H1 (cell line): ENCODE results near the gene MEIOSIN. TPM values are rescaled to one million over a fixed set of nuclear protein-coding genes. Genes with fewer than 3 reads are reported as not detected.
A peak's percentile ranks its signal among the peaks of the same experiment; 100 is the strongest.

Source experiments
- CTCF ChIA-PET: fragments of 300-600 bp; sonication (Branson Sonifier 250); formaldehyde crosslinking; loops from one replicate; lab custom pipeline; 2021; ENCODE audit not compliant: partially characterized antibody; lab: Charles Lee
- POLR2A ChIA-PET: fragments of 300-600 bp; sonication (Branson Sonifier 250); formaldehyde crosslinking; loops from one replicate; lab custom pipeline; 2021; ENCODE audit warnings: inconsistent platforms; ENCODE audit not compliant: partially characterized antibody; lab: Charles Lee
- DNase-seq, 2 experiments: peaks; one replicate each; pipeline versions ENCODE4 v3.0.0 to v3.0.0-alpha.2; 2010 to 2022; ENCODE audit warnings: low spot score in 2 of 2, low read depth in 1 of 2, mixed read lengths in 1 of 2
- FAIRE-seq: peaks from 2 replicates; lab custom pipeline; 2011; peaks lifted over from hg19 to GRCh38; lab: Jason Lieb, UNC
- H2AFZ ChIP-seq: 2 replicates; pipeline ENCODE4 v1.8.1; 2012; ENCODE audit warnings: low read length, inconsistent platforms
- H2AK5ac ChIP-seq: 2 replicates; pipeline ENCODE4 v1.6.1; 2013; ENCODE audit warnings: low read depth, low read length
- H2BK120ac ChIP-seq: replicated peaks from 2 replicates; pipeline ENCODE3; 2013; ENCODE audit warnings: low read depth, low read length, inconsistent platforms
- H2BK12ac ChIP-seq: 2 replicates; pipeline ENCODE4 v1.6.1; 2013; ENCODE audit warnings: low read depth, low read length
- H2BK15ac ChIP-seq: 2 replicates; pipeline ENCODE4 v1.6.1; 2013; ENCODE audit warnings: low read length
- H2BK20ac ChIP-seq: 2 replicates; pipeline ENCODE4 v1.6.1; 2013; ENCODE audit warnings: low read length
- H2BK5ac ChIP-seq: 2 replicates; pipeline ENCODE4 v1.6.1; 2013; ENCODE audit warnings: low read depth, low read length
- H3K14ac ChIP-seq: 2 replicates; pipeline ENCODE4 v1.6.1; 2013; ENCODE audit warnings: inconsistent platforms; ENCODE audit not compliant: insufficient read length
- H3K18ac ChIP-seq: 2 replicates; pipeline ENCODE4 v1.6.1; 2013; ENCODE audit warnings: low read length; ENCODE audit errors: extremely low read depth
- H3K23ac ChIP-seq: 2 replicates; pipeline ENCODE4 v1.6.1; 2013; ENCODE audit warnings: inconsistent platforms; ENCODE audit not compliant: insufficient read length
- H3K23me2 ChIP-seq: 2 replicates; pipeline ENCODE4 v1.6.1; 2013; ENCODE audit warnings: low read depth, low read length
- H3K27ac ChIP-seq: 2 replicates; pipeline ENCODE4 v1.6.1; 2011; ENCODE audit warnings: low read depth, low read length, inconsistent platforms
- H3K27me3 ChIP-seq, 4 experiments: replicated peaks in 1 of 4; 1 replicate in 1 of 4; 2 replicates in 3 of 4; pipeline versions ENCODE4 v1.6.1 to v1.8.1; 2011 to 2013; ENCODE audit warnings: low read length in 3 of 4, mild to moderate bottlenecking in 3 of 4, inconsistent platforms in 2 of 4, mixed read lengths in 2 of 4, moderate library complexity in 1 of 4; ENCODE audit not compliant: control insufficient read depth in 3 of 4, insufficient read depth in 3 of 4; ENCODE audit errors: extremely low read depth in 1 of 4
- H3K36me3 ChIP-seq, 4 experiments: 2 replicates each; pipeline versions ENCODE4 v1.6.1 to v1.8.1; 2011 to 2013; ENCODE audit warnings: mild to moderate bottlenecking in 4 of 4, low read length in 3 of 4, moderate library complexity in 2 of 4, control low read depth in 1 of 4, inconsistent platforms in 1 of 4; ENCODE audit not compliant: insufficient read depth in 4 of 4, control insufficient read depth in 2 of 4
- H3K4ac ChIP-seq: replicated peaks from 2 replicates; pipeline ENCODE3; 2013; ENCODE audit warnings: low read length, low read depth, mixed read lengths, inconsistent platforms; ENCODE audit not compliant: insufficient read length
- H3K4me1 ChIP-seq, 4 experiments: replicated peaks in 1 of 4; 1 replicate in 1 of 4; 2 replicates in 3 of 4; pipeline versions ENCODE4 v1.6.1 to v1.8.1; 2011 to 2013; ENCODE audit warnings: low read length in 3 of 4, inconsistent platforms in 2 of 4, mixed read lengths in 1 of 4; ENCODE audit not compliant: insufficient read depth in 4 of 4, control insufficient read depth in 3 of 4
- H3K4me2 ChIP-seq, 2 experiments: 2 replicates each; pipeline versions ENCODE4 v1.6.1 to v1.8.1; 2011 to 2013; ENCODE audit warnings: low read depth in 2 of 2, low read length in 2 of 2, control low read depth in 1 of 2, inconsistent platforms in 1 of 2, mild to moderate bottlenecking in 1 of 2; ENCODE audit not compliant: insufficient read depth in 1 of 2
- H3K4me3 ChIP-seq, 4 experiments: fragments of 200-600, 300-600 bp in 1 of 4; sonication (generic), shearing (Covaris generic), sonication (Bioruptor Twin) in 1 of 4; 2 replicates each; pipeline versions ENCODE4 v1.5.1 to v1.8.1; 2011 to 2016; ENCODE audit warnings: low read length in 4 of 4, low read depth in 3 of 4, control low read depth in 2 of 4, inconsistent platforms in 2 of 4, mild to moderate bottlenecking in 2 of 4, mixed read lengths in 1 of 4, moderate library complexity in 1 of 4; ENCODE audit not compliant: insufficient read depth in 2 of 4; ENCODE audit errors: extremely low read depth in 1 of 4
- H3K56ac ChIP-seq: replicated peaks from 2 replicates; pipeline ENCODE3; 2013; ENCODE audit warnings: low read depth, mild to moderate bottlenecking, mixed read lengths, low read length, inconsistent platforms; ENCODE audit not compliant: insufficient read length
- H3K79me1 ChIP-seq: 2 replicates; pipeline ENCODE4 v1.6.1; 2013; ENCODE audit warnings: low read depth, low read length, control low read depth
- H3K79me2 ChIP-seq, 2 experiments: 2 replicates each; pipeline versions ENCODE4 v1.6.1 to v1.8.1; 2012 to 2013; ENCODE audit warnings: low read length in 2 of 2, mild to moderate bottlenecking in 2 of 2, inconsistent platforms in 1 of 2; ENCODE audit not compliant: insufficient read depth in 2 of 2, control insufficient read depth in 1 of 2
- H3K9ac ChIP-seq, 4 experiments: replicated peaks in 1 of 4; 1 replicate in 1 of 4; 2 replicates in 3 of 4; pipeline versions ENCODE4 v1.6.1 to v1.8.1; 2011 to 2013; ENCODE audit warnings: low read depth in 3 of 4, low read length in 3 of 4, control low read depth in 2 of 4, mild to moderate bottlenecking in 2 of 4, moderate library complexity in 2 of 4, inconsistent platforms in 1 of 4; ENCODE audit errors: extremely low read depth in 1 of 4
- H3K9me3 ChIP-seq, 2 experiments: 2 replicates each; pipeline versions ENCODE4 v1.6.1 to v1.8.1; 2012 to 2013; ENCODE audit warnings: mild to moderate bottlenecking in 2 of 2, moderate library complexity in 2 of 2, control low read depth in 1 of 2, inconsistent platforms in 1 of 2, low read depth in 1 of 2, low read length in 1 of 2, mixed read lengths in 1 of 2; ENCODE audit not compliant: insufficient read depth in 2 of 2
- H4K20me1 ChIP-seq, 2 experiments: replicated peaks in 1 of 2; 2 replicates each; pipeline versions ENCODE3 to v1.8.1; 2011 to 2013; ENCODE audit warnings: inconsistent platforms in 2 of 2, low read length in 2 of 2, mild to moderate bottlenecking in 1 of 2; ENCODE audit not compliant: insufficient read depth in 2 of 2, control insufficient read depth in 1 of 2
- H4K5ac ChIP-seq: 2 replicates; pipeline ENCODE4 v1.6.1; 2013; ENCODE audit warnings: low read length, low read depth, mixed read lengths, inconsistent platforms; ENCODE audit not compliant: insufficient read length
- H4K8ac ChIP-seq: 2 replicates; pipeline ENCODE4 v1.8.0; 2013; ENCODE audit warnings: mild to moderate bottlenecking, moderate library complexity, low read length, inconsistent platforms; ENCODE audit not compliant: insufficient read depth; ENCODE audit errors: extremely low read depth
- H4K91ac ChIP-seq: replicated peaks from 2 replicates; pipeline ENCODE3; 2013; ENCODE audit warnings: low read length, mixed read lengths, inconsistent platforms; ENCODE audit not compliant: insufficient read length
- CHD1 ChIP-seq: IDR thresholded peaks from 2 replicates; pipeline ENCODE4 v1.6.1; 2012; ENCODE audit warnings: low read depth, low read length, improper control_type of control experiment
- EZH2 ChIP-seq: fragments of 200-600 bp; sonication (generic); IDR thresholded peaks from 2 replicates; pipeline ENCODE4 v1.7.1; 2012; ENCODE audit warnings: low read depth, mild to moderate bottlenecking, moderate library complexity, low read length, inconsistent platforms; ENCODE audit not compliant: severe bottlenecking
- GTF2F1 ChIP-seq: IDR thresholded peaks from 2 replicates; pipeline ENCODE4 v1.6.1; 2012; ENCODE audit warnings: low read depth, low read length, improper control_type of control experiment, borderline replicate concordance
- MAFK ChIP-seq: IDR thresholded peaks from 2 replicates; pipeline ENCODE4 v1.6.1; 2012; ENCODE audit warnings: low read depth, mild to moderate bottlenecking, improper control_type of control experiment, low read length
- MAX ChIP-seq: IDR thresholded peaks from 2 replicates; pipeline ENCODE4 v1.6.1; 2012; ENCODE audit warnings: inconsistent platforms
- NRF1 ChIP-seq: IDR thresholded peaks from 2 replicates; pipeline ENCODE4 v1.6.1; 2011; ENCODE audit warnings: mild to moderate bottlenecking, low read depth, low read length, improper control_type of control experiment
- PHF8 ChIP-seq: fragments of 200-600 bp; sonication (generic); conservative IDR thresholded peaks from 2 replicates; pipeline ENCODE4 v1.7.1; 2012; ENCODE audit warnings: low read depth, mild to moderate bottlenecking, inconsistent platforms, low read length, moderate library complexity
- RAD21 ChIP-seq, 2 experiments: IDR thresholded peaks in 1 of 2; conservative IDR thresholded peaks in 1 of 2; 2 replicates each; pipeline ENCODE4 v1.6.1; 2011; ENCODE audit warnings: low read depth in 2 of 2, low read length in 2 of 2, improper control_type of control experiment in 1 of 2, inconsistent platforms in 1 of 2, mild to moderate bottlenecking in 1 of 2, moderate library complexity in 1 of 2
- SAP30 ChIP-seq: fragments of 300-600 bp; sonication (generic); IDR thresholded peaks from 2 replicates; pipeline ENCODE4 v1.7.1; 2012; ENCODE audit warnings: low read length, moderate library complexity, mild to moderate bottlenecking, inconsistent platforms; ENCODE audit not compliant: insufficient read depth, insufficient replicate concordance
- SP4 ChIP-seq: IDR thresholded peaks from 2 replicates; pipeline ENCODE4 v1.6.1; 2012; ENCODE audit warnings: low read length, inconsistent platforms
- TAF1 ChIP-seq: IDR thresholded peaks from 2 replicates; pipeline ENCODE4 v1.6.1; 2011; ENCODE audit warnings: mild to moderate bottlenecking, low read depth, low read length
- TCF12 ChIP-seq: IDR thresholded peaks from 2 replicates; pipeline ENCODE4 v1.6.1; 2011; ENCODE audit warnings: low read depth, mild to moderate bottlenecking, low read length
- TEAD4 ChIP-seq: IDR thresholded peaks from 2 replicates; pipeline ENCODE4 v1.6.1; 2012; ENCODE audit warnings: low read depth, low read length, inconsistent platforms, mixed read lengths
- WGBS, 2 experiments: shearing (Covaris generic) in 1 of 2; methylation state at CpG; one replicate each; pipeline versions ENCODE4 v1.1.6 to v1.1.7; 2013 to 2015; ENCODE audit warnings: low lambda C conversion rate in 2 of 2, mixed read lengths in 2 of 2, inconsistent platforms in 1 of 2, low coverage in 1 of 2, missing lambda C conversion rate in 1 of 2; ENCODE audit not compliant: insufficient replicate concordance in 2 of 2, insufficient coverage in 1 of 2, insufficient read length in 1 of 2; ENCODE audit errors: extremely low coverage in 1 of 2, missing lambda C conversion rate in 1 of 2; 5-methylcytosine and 5-hydroxymethylcytosine counted together
- polyA plus RNA-seq, 7 experiments: library from polyadenylated mRNA; depleted of rRNA in 3 of 7; stranded (reverse) in 5 of 7; unstranded in 2 of 7; fragments of >200 nt in 5 of 7; fragments of 200-250 nt in 2 of 7; gene quantifications; 1 replicate in 5 of 7; 2 replicates in 1 of 7; 4 replicates in 1 of 7; pipeline versions ENCODE4 v1.2.1 to v1.2.3, GENCODE V29; 2011 to 2013; ENCODE audit warnings: missing spikeins in 2 of 7, mixed read lengths in 2 of 7
- total RNA-seq: library from RNA; stranded (reverse); fragmentation: NEBNext Ultra II Directional; extraction: Animal tissue kit (Norgen Biotek cat#: 25700); gene quantifications from 2 replicates; pipeline ENCODE4 v1.2.1, GENCODE V29; 2021

Gene MEIOSIN
- total and polyA plus RNA-seq, 2 of the 8 experiments (the other 6 are each of a cell fraction or from before 2014, with no cell fraction given) = 0.11 TPM; not detected in 1

GRCh38 chr19:45766869-45767346 is 33.7 kb downstream of the MEIOSIN start:
- Histone ChIP-seq H2BK120ac (no peak overlapping the region), H2BK12ac (peak overlapping the region; percentile 19; the same call in 1 of the 2 replicates), H4K20me1 (peaks cover 0 to 3% of the 10 kb centered on the region in 2 experiments), H3K4ac (no peak overlapping the region), H3K79me1 (no peaks in the 10 kb centered on the region), H3K56ac (no peak overlapping the region), H4K8ac (peak overlapping the region; percentile 62; the same call in 1 of the 2 replicates), H2BK15ac (no peak overlapping the region), H3K4me3 (peak overlapping the region; percentile 57 to 89 (median 71)), H3K4me2 (peak overlapping the region; percentile 61 to 94), H3K14ac (no peak overlapping the region), H3K27me3 (peaks cover 0 to 2% (median 0%) of the 10 kb centered on the region in 4 experiments; a peak in 1 of 7 replicates), H2BK5ac (no peak overlapping the region), H4K91ac (no peak overlapping the region), H3K27ac (no peak overlapping the region), H2BK20ac (0 out of 2 replicates have a peak overlapping the region, but pooled peaks have one; percentile 3), H3K18ac (peak overlapping the region; percentile 83), H3K23ac (no peak overlapping the region), H2AFZ (no peak overlapping the region), H3K9ac (peak overlapping the region in 2 of 4 experiments; percentile 72 to 78; a peak in 3 of 7 replicates), H3K36me3 (no peaks in the 10 kb centered on the region; a peak in 1 of 8 replicates), H3K23me2 (peaks cover 28% of the 10 kb centered on the region), H4K5ac (peak overlapping the region; percentile 28), H3K79me2 (no peaks in the 10 kb centered on the region), H3K9me3 (no peaks in the 10 kb centered on the region), H3K4me1 (peaks cover 7 to 41% (median 31%) of the 10 kb centered on the region in 4 experiments), H2AK5ac (no peak overlapping the region)
- DNase-seq (peak in 1 of 2 experiments; percentile 60), FAIRE-seq (no peak)
- 57% methylated on average over 21 of the region's 24 CpGs; no CpG with 5 or more reads in 1 of the 2 experiments for WGBS, 2 experiments
- ChIA-PET POLR2A (interaction anchor here (0.8 to 16.2 kb wide), 15 partner anchors 8 to 96 kb away, joined by 3 to 284 read pairs (median 5); partner anchors contain the start of genes DMPK, DMWD, FBXO46 and MEIOSIN), CTCF (interaction anchor here (0.6 to 2.3 kb wide), 8 partner anchors 8 to 116 kb away, joined by 3 to 16 read pairs (median 3); no protein-coding TSS in a partner anchor)
- TF ChIP-seq TAF1 (no peak), SAP30 (no peak), EZH2 (no peak), CHD1 (no peak), PHF8 (no peak), SP4 (no peak), MAX (no peak), RAD21 (IDR thresholded peaks at IDR 0.05 in 1 of 2, conservative IDR thresholded peaks at IDR 0.05 in 1 of 2; ENCODE audit: low read depth in 2 of 2, low read length in 2 of 2) (no peak), GTF2F1 (no peak), NRF1 (no peak), TEAD4 (no peak), MAFK (no peak), TCF12 (no peak)
